ENCODE data around the gene ECHDC3. TPM values are rescaled to one million over a fixed set of nuclear protein-coding genes. Genes with fewer than 3 reads are reported as not detected.
A peak's percentile ranks its signal among the peaks of the same experiment; 100 is the strongest.

ECHDC3 gene
- total RNA-seq, 1 donor from 2014 or later: 8.6 TPM

DNA sequence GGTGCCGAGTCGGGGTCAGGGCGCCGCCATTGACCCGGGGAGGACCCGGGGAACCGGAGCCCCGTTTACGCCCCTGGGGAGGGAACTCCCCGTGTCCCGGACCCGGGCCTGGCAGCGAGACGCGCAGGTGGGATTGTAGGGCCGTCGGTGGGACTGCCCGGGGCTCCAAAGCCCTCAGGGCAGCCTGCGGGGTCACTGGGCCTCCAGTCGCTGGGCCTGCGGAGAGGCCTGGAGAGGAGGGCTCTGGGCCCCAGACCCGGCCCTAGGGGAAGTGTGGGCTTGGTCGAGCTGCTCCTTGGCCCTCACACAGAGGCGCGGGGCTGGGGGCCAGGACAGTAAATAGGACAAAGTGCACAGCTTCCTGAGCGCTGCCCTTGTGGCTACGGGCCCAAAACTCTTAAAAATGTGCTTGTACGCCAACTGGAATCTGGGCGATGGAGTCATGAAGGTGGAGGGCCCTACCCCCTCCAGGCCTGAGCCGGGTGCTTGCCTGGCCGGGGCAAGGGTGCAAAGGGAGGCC lies 657 bp downstream of the ECHDC3 start:
- intact Hi-C loops (cut with DNase I): loop anchor here (5.0 kb wide), 1 partner anchor 1971 kb away; no protein-coding TSS in a partner anchor
- ATAC-seq (peak; percentile 68), DNase-seq (ENCODE audit: low spot score) (no peak)

DNA sequence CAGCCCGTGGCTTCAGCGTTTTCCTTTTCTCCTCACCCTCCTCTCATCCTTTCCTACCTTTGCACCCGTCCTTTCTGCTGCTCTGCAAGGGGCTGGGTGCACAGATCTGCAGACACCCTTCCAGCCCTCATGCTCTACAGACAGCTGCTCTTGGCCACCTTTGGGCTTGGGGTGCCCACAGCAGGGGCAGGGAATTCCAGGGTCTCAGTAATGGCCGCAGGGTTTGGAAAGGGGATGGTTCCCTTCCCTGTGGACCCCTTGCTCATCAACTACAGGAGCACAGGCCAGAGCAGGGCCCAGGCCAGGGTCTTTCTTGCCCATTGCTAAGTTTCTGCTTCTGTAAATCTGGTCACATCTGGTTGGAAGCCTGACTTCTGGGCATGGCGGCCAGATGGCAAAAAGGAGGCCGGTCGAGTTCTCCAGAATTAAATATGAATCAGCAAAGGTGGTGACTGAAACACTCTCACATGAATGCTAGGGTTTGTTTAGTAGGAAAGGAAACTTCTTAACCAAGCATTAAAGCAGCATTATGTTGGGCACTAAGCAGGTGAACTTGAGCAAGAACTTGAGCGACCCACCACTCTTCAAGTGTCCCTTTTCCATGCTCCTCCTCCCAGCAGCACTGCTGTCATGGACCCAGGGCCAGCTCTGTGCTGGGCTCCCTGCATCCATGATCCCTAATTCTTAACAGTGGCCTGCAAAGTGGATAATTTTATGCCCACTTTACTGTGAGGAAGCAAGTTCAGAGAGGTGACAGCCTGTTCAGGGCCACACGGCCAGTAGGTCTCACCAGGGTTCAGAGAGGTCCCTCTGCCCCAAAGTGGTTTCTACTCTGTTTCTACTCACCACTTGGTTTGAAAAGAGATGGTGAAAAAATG lies 1.5 kb downstream of the ECHDC3 start:
- ATAC-seq: peak; percentile 4
- intact Hi-C loops (cut with DNase I): loop anchor here (5.0 kb wide), 1 partner anchor 1971 kb away; no protein-coding TSS in a partner anchor
- DNase-seq (ENCODE audit: low spot score): peak; percentile 39

DNA sequence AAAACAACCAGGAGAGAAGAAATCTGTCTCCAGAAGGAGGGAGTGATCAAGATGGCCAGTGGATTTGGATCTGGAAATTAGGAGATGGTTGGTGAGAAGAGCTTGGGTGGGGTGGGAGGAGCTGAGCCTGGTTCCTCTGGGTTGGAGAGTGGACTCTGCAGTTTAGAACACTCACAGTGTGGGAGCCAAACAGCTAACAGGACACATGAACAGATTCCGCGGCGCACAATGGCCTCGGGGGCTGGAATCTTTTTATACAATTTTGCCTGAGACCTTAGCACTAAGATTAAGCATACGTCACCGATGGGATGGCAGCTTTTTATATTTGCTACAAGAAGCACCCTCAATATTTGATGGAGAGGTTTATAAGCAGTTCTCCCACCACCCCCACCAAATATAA lies 2.9 kb downstream of the ECHDC3 start:
- intact Hi-C loops (cut with DNase I): no loop called here
- ATAC-seq (no peak), DNase-seq (ENCODE audit: low spot score) (peak; percentile 14)

DNA sequence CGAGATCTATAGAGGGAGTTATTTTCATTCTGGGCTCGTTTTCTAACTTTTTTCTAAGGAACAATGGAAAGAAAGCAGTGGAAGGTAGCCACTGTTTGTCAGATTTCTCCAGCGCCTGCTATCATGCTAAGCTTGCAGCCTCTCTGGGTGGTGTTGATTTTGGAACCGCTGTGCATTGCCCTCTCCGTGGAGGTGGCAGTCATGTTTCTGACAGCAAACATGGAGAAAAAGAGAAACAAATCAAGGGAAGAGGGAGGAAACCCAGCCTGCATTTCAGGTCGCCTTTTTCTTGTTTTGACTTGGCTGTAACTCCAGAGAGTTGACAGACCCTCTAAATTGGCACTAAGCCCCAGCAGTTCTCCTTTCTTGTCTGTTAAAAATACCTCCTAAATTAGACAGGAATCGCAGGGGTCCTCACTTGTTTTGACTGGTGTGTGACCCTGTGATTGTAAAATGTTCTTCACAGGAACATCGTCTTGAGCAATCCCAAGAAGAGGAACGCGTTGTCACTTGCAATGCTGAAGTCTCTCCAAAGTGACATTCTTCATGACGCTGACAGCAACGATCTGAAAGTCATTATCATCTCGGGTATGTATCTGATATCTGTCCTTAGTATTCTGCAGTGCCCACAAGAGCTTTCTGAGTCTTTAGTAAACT lies 4.8 kb downstream of the ECHDC3 start:
- intact Hi-C loops (cut with DNase I): no loop called here
- ATAC-seq (no peak), DNase-seq (ENCODE audit: low spot score) (no peak)

DNA sequence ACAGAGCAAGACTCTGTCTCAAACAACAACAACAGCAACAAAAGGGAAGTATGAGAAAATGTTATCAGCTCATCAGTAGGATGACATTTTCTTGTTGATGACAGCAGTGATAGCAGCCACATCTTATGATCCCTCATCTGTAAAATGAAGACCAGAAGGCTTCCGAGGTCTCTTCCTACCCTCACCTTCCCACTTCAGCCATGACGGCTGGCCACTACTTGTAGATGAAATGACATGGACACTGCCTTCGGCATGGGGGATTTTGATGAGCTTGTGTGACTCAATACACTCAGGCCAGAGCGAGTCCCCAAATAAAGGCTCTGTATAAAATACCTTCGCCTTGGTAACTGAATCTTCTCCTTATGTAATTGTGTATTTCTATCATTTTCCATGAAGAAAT lies 6.7 kb downstream of the ECHDC3 start:
- intact Hi-C loops (cut with DNase I): no loop called here
- DNase-seq (ENCODE audit: low spot score) (no peak), ATAC-seq (no peak)

DNA sequence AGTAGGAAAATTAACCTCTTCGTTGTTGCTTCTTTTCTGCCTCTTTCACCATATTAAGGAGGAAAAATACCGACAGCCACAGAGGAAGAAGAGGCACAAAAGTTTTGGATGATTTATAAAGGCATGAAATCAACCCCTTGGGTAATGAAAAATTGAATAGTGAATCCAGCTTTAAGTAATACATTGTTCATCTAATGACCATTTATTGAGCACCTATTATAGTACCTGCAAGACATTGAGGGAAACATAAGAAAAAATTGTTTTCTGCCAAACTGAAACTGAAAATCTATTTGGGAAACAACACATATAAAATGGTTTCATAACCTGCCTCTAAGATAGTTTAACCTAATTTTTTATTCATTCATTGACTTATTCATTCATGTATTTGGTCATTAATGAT lies 8.2 kb downstream of the ECHDC3 start:
- intact Hi-C loops (cut with DNase I): no loop called here
- no peak for DNase-seq (ENCODE audit: low spot score)

GRCh38 chr10:11754173-11754572 lies 12.0 kb downstream of the ECHDC3 start:
- ATAC-seq: no peak
- no peak for DNase-seq (ENCODE audit: low spot score)
- intact Hi-C loops (cut with DNase I): no loop called here

More for the DNA sequence above, 8.2 kb downstream of the ECHDC3 start:
- ATAC-seq: no peak

GRCh38 chr10:11754620-11755019 lies 12.4 kb downstream of the ECHDC3 start:
- DNase-seq (ENCODE audit: low spot score) (no peak), ATAC-seq (no peak)
- intact Hi-C loops (cut with DNase I): no loop called here

- ATAC-seq: no peak
- intact Hi-C loops (cut with DNase I): no loop called here
- DNase-seq (ENCODE audit: low spot score): no peak
Measured at GRCh38 chr10:11755512-11756263, 13.5 kb downstream of the ECHDC3 start.

- intact Hi-C loops (cut with DNase I): no loop called here
- no peak for ATAC-seq
- no peak for DNase-seq (ENCODE audit: low spot score)
Measured at GRCh38 chr10:11756766-11757315, 14.7 kb downstream of the ECHDC3 start.

DNA sequence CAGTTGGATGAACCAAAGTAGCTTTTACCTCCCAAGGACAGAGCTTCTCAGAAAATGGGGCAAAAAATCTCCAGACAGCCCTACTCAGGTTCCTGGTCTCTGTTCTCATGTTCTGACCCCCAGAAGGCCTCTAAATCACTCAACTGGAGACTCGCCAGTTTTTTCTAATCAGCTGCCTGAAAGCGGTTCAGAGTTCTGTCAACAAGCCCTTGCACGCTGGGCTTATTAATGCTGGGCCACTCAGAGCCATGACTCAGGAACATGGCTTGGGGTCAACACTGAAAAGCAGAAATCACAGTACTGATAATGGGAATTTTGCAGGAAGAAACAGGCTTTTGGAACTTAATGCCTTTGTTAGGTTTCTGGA lies 15.3 kb downstream of the ECHDC3 start:
- intact Hi-C loops (cut with DNase I): no loop called here
- ATAC-seq (peak; percentile 90), DNase-seq (ENCODE audit: low spot score) (no peak)

DNA sequence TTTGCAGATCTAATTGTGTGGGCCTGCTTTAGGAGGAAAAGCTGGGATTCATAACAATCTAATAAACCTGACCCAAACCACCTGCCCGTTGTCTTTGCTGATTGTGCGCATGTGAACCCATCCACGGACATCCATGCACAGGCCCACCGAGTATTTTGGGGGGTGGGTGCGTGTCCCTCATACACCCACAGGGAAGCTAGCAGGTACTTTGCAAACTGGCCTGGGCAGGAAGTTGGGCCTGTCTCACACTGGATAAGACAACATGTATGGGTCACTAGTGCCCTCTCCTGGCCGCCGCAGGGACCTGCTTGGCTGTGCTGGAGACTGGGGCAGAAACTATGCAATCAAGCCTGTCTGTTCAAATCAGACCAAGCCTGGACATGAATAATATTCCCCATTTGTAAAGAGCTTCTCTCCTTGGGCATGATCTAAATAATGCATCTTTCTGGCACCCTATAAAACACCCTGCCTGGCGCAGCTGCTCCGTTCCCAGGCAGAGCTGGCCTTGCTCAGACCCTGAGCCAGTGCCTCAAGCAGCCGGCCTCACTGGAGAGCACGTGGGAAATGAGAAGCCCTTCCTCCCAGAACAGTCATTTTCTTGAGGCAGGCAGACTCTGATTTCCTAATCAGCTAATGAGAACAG lies 15.8 kb downstream of the ECHDC3 start:
- peak; percentile 93 for ATAC-seq
- intact Hi-C loops (cut with DNase I): no loop called here
- peak; percentile 93 for DNase-seq (ENCODE audit: low spot score)

GRCh38 chr10:11758527-11759236 lies 16.5 kb downstream of the ECHDC3 start:
- ATAC-seq: no peak
- intact Hi-C loops (cut with DNase I): no loop called here
- DNase-seq (ENCODE audit: low spot score): no peak

DNA sequence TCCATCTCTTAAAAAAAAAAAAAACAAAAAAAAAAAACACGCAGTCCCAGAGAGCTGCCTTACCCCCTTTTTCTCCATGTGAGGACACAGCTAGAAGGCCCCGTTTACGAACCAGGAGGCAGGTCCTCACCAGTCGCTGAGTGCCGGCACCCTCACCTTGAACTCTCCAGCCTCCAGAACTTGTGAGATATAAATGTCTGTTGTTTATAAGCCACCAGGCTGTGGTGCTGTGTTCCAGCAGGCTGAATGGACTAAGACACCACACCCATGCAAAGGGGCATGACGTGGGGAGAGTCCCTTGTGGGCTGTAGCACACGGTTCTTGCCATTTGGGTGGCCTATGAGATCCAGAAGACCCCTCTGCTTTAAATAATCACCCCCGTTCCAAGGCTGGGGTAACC lies 17.2 kb downstream of the ECHDC3 start:
- DNase-seq (ENCODE audit: low spot score): no peak
- intact Hi-C loops (cut with DNase I): no loop called here
- ATAC-seq: no peak

DNA sequence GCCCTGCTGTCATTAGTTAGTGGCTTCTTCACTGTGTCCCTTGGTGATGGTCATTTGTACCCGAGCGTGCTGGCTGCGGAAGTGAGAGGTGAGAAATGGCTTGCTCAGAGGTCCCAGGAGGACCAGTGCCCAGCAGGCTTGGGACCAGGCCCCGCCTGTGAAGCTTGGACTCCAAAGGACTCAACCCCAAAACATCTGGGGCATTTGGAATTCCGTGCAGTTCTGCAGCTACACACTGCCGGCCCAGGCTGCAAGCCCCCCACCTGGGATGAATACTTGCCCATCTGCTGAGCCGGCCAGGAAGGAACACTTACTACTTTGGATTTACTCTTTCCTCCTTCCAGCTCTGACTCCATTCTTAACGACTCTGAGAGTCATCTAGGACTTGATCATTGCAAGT lies 18.0 kb downstream of the ECHDC3 start:
- ATAC-seq: no peak
- DNase-seq (ENCODE audit: low spot score): no peak

GRCh38 chr10:11760861-11761260 lies 18.7 kb downstream of the ECHDC3 start:
- DNase-seq (ENCODE audit: low spot score) (no peak), ATAC-seq (no peak)
- intact Hi-C loops (cut with DNase I): no loop called here

More for the DNA sequence above, 18.0 kb downstream of the ECHDC3 start:
- intact Hi-C loops (cut with DNase I): no loop called here

GRCh38 chr10:11761431-11761830 lies 19.2 kb downstream of the ECHDC3 start:
- ATAC-seq (no peak), DNase-seq (ENCODE audit: low spot score) (no peak)
- intact Hi-C loops (cut with DNase I): no loop called here
